Mesenchymal stem cell (in vitro differentiated cells and primary cell): ENCODE data around the gene SEC22A.

Experiments used
- DNase-seq: peaks from one replicate; pipeline ENCODE4 v3.0.0-alpha.2; 2013
- H2AFZ ChIP-seq: one replicate; pipeline ENCODE4 v1.6.1; 2013; ENCODE audit warnings: low read depth, mild to moderate bottlenecking, control low read depth, inconsistent platforms, low read length, moderate library complexity
- H2AK5ac ChIP-seq: 2 replicates; pipeline ENCODE4 v1.6.1; 2013; ENCODE audit warnings: low read length, moderate library complexity, mild to moderate bottlenecking, inconsistent platforms; ENCODE audit not compliant: severe bottlenecking
- H2BK120ac ChIP-seq: one replicate; pipeline ENCODE4 v1.6.1; 2013; ENCODE audit warnings: low read depth, mild to moderate bottlenecking, inconsistent platforms, low read length, moderate library complexity
- H2BK12ac ChIP-seq, 2 experiments: one replicate each; pipeline ENCODE4 v1.6.1; 2013; ENCODE audit warnings: inconsistent platforms in 2 of 2, low read length in 2 of 2, mild to moderate bottlenecking in 2 of 2, moderate library complexity in 2 of 2, control low read depth in 1 of 2
- H2BK15ac ChIP-seq: one replicate; pipeline ENCODE4 v1.6.1; 2013; ENCODE audit warnings: mild to moderate bottlenecking, low read depth, inconsistent platforms; ENCODE audit not compliant: poor library complexity, severe bottlenecking
- H2BK5ac ChIP-seq: 2 replicates; pipeline ENCODE4 v1.6.1; 2013; ENCODE audit warnings: low read depth, mild to moderate bottlenecking, low read length, control low read depth, inconsistent platforms; ENCODE audit not compliant: poor library complexity, severe bottlenecking
- H3K14ac ChIP-seq, 2 experiments: one replicate each; pipeline ENCODE4 v1.6.1; 2013; ENCODE audit warnings: inconsistent platforms in 2 of 2, low read length in 2 of 2, control low read depth in 1 of 2, mild to moderate bottlenecking in 1 of 2, moderate library complexity in 1 of 2
- H3K18ac ChIP-seq, 2 experiments: one replicate each; pipeline ENCODE4 v1.6.1; 2013; ENCODE audit warnings: inconsistent platforms in 2 of 2, low read length in 2 of 2, control low read depth in 1 of 2, low read depth in 1 of 2, mild to moderate bottlenecking in 1 of 2
- H3K23ac ChIP-seq, 2 experiments: one replicate each; pipeline ENCODE4 v1.6.1; 2013; ENCODE audit warnings: inconsistent platforms in 2 of 2, low read length in 2 of 2, mild to moderate bottlenecking in 2 of 2, moderate library complexity in 2 of 2, control low read depth in 1 of 2
- H3K27ac ChIP-seq: 2 replicates; pipeline ENCODE4 v1.5.1; 2013; ENCODE audit warnings: mild to moderate bottlenecking, moderate library complexity, low read length, control low read depth, inconsistent platforms; ENCODE audit not compliant: poor library complexity, severe bottlenecking
- H3K27me3 ChIP-seq, 2 experiments: 2 replicates each; pipeline versions ENCODE4 v1.6.1 to v1.7.0; 2013; ENCODE audit warnings: low read length in 2 of 2, mild to moderate bottlenecking in 2 of 2, moderate library complexity in 2 of 2, control low read depth in 1 of 2, inconsistent platforms in 1 of 2; ENCODE audit not compliant: control insufficient read depth in 1 of 2, insufficient read depth in 1 of 2
- H3K36me3 ChIP-seq, 2 experiments: 2 replicates each; pipeline versions ENCODE4 v1.6.1 to v1.7.0; 2013; ENCODE audit warnings: low read length in 2 of 2, control low read depth in 1 of 2, inconsistent platforms in 1 of 2, low read depth in 1 of 2, mild to moderate bottlenecking in 1 of 2; ENCODE audit not compliant: insufficient read depth in 2 of 2, control insufficient read depth in 1 of 2
- H3K4ac ChIP-seq, 2 experiments: one replicate each; pipeline ENCODE4 v1.6.1; 2013; ENCODE audit warnings: inconsistent platforms in 2 of 2, low read length in 2 of 2, mild to moderate bottlenecking in 2 of 2, moderate library complexity in 2 of 2, control low read depth in 1 of 2, low read depth in 1 of 2
- H3K4me1 ChIP-seq: 2 replicates; pipeline ENCODE4 v1.6.1; 2013; ENCODE audit warnings: low read depth, low read length, control low read depth; ENCODE audit not compliant: control insufficient read depth, insufficient read depth
- H3K4me2 ChIP-seq: 2 replicates; pipeline ENCODE4 v1.6.1; 2013; ENCODE audit warnings: low read length, mild to moderate bottlenecking, inconsistent platforms; ENCODE audit not compliant: poor library complexity, severe bottlenecking
- H3K4me3 ChIP-seq, 2 experiments: 2 replicates each; pipeline versions ENCODE4 v1.5.1 to v1.7.0; 2013; ENCODE audit warnings: low read length in 2 of 2, mild to moderate bottlenecking in 2 of 2, control low read depth in 1 of 2, low read depth in 1 of 2; ENCODE audit not compliant: insufficient read depth in 1 of 2
- H3K79me1 ChIP-seq: replicated peaks from 2 replicates; pipeline ENCODE4 v1.6.1; 2013; ENCODE audit warnings: mild to moderate bottlenecking, control low read depth, low read length, inconsistent platforms; ENCODE audit not compliant: poor library complexity, severe bottlenecking
- H3K9ac ChIP-seq: 2 replicates; pipeline ENCODE4 v1.7.0; 2013; ENCODE audit warnings: mild to moderate bottlenecking, low read length, moderate library complexity
- H3K9me3 ChIP-seq: 2 replicates; pipeline ENCODE4 v1.7.0; 2013; ENCODE audit warnings: mild to moderate bottlenecking, low read length; ENCODE audit not compliant: control insufficient read depth
- H4K8ac ChIP-seq: one replicate; pipeline ENCODE4 v1.6.1; 2013; ENCODE audit warnings: inconsistent platforms, mild to moderate bottlenecking, low read length, moderate library complexity
- H4K91ac ChIP-seq: one replicate; pipeline ENCODE4 v1.6.1; 2013; ENCODE audit warnings: mild to moderate bottlenecking, low read length, inconsistent platforms
- WGBS: methylation state at CpG from one replicate; pipeline ENCODE4 v1.1.7; 2013; ENCODE audit warnings: mixed read lengths; 5-methylcytosine and 5-hydroxymethylcytosine counted together

SEC22A gene

GRCh38 chr3:123180791-123181190 is 21.0 kb upstream of the SEC22A start:
- Histone ChIP-seq H3K9me3 (no peaks in the 10 kb centered on the region), H2BK5ac (no peak overlapping the region)

GRCh38 chr3:123186695-123187094 is 15.0 kb upstream of the SEC22A start:
- H3K4me2 ChIP-seq, result no peak overlapping the region
- H2BK12ac ChIP-seq, result no peak overlapping the region
- no peak overlapping the region for H3K23ac ChIP-seq
- no peak overlapping the region for H4K8ac ChIP-seq
- H3K9me3 ChIP-seq, result no peaks in the 10 kb centered on the region
- peak overlapping the region; percentile 24 for H3K9ac ChIP-seq
- H2AK5ac ChIP-seq, result no peak overlapping the region
- no peak overlapping the region for H3K4ac ChIP-seq
- no peak overlapping the region for H2BK15ac ChIP-seq
- H3K79me1 ChIP-seq, result no peaks in the 10 kb centered on the region
- DNase-seq, result no peak
- H4K91ac ChIP-seq, result no peak overlapping the region
- H3K36me3 ChIP-seq, result peaks cover 0 to 4% of the 10 kb centered on the region in 2 experiments
- no peak overlapping the region for H3K27ac ChIP-seq
- H3K4me1 ChIP-seq, result no peaks in the 10 kb centered on the region
- no peak overlapping the region for H3K14ac ChIP-seq
- WGBS, result 97% methylated on average over 2 of the region's 2 CpGs
- H3K18ac ChIP-seq, result no peak overlapping the region
- H2BK5ac ChIP-seq, result no peak overlapping the region
- H3K4me3 ChIP-seq, result no peak overlapping the region
- H2BK120ac ChIP-seq, result no peak overlapping the region
- H2AFZ ChIP-seq, result no peak overlapping the region
- H3K27me3 ChIP-seq, result no peaks in the 10 kb centered on the region

More at GRCh38 chr3:123180791-123181190, 21.0 kb upstream of the SEC22A start:
- Histone ChIP-seq H3K4me1 (no peaks in the 10 kb centered on the region), H2BK12ac (no peak overlapping the region), H4K91ac (no peak overlapping the region), H2AK5ac (no peak overlapping the region), H2BK15ac (no peak overlapping the region), H4K8ac (no peak overlapping the region), H3K4me3 (no peak overlapping the region), H3K27me3 (no peaks in the 10 kb centered on the region), H3K4ac (no peak overlapping the region), H2AFZ (no peak overlapping the region), H3K79me1 (no peaks in the 10 kb centered on the region), H2BK120ac (no peak overlapping the region), H3K36me3 (no peaks in the 10 kb centered on the region), H3K4me2 (no peak overlapping the region), H3K9ac (no peak overlapping the region), H3K14ac (no peak overlapping the region), H3K27ac (no peak overlapping the region), H3K18ac (no peak overlapping the region), H3K23ac (no peak overlapping the region)
- DNase-seq, result no peak
- WGBS, result 96% methylated on average over 3 of the region's 5 CpGs

GRCh38 chr3:123188058-123188457 is 13.7 kb upstream of the SEC22A start:
- Histone ChIP-seq H3K14ac (no peak overlapping the region), H3K9ac (no peak overlapping the region), H4K8ac (no peak overlapping the region), H3K4ac (no peak overlapping the region), H3K4me2 (no peak overlapping the region), H2AK5ac (no peak overlapping the region), H3K18ac (no peak overlapping the region), H3K36me3 (peaks cover 0 to 4% of the 10 kb centered on the region in 2 experiments), H3K9me3 (no peaks in the 10 kb centered on the region), H2AFZ (no peak overlapping the region), H2BK5ac (no peak overlapping the region), H2BK120ac (no peak overlapping the region), H4K91ac (no peak overlapping the region), H2BK12ac (no peak overlapping the region), H3K79me1 (no peaks in the 10 kb centered on the region), H3K4me1 (no peaks in the 10 kb centered on the region), H3K27me3 (no peaks in the 10 kb centered on the region), H3K4me3 (no peak overlapping the region), H2BK15ac (no peak overlapping the region), H3K27ac (no peak overlapping the region), H3K23ac (no peak overlapping the region)
- 98% methylated on average over 4 of the region's 6 CpGs for WGBS
- DNase-seq, result no peak

- 93% methylated on average over 3 of the region's 5 CpGs for WGBS
- Histone ChIP-seq H2BK5ac (no peak overlapping the region), H2AK5ac (no peak overlapping the region)
Measured at GRCh38 chr3:123193448-123194101, 8.2 kb upstream of the SEC22A start.

More at GRCh38 chr3:123193448-123194101, 8.2 kb upstream of the SEC22A start:
- Histone ChIP-seq H4K8ac (no peak overlapping the region), H3K4ac (no peak overlapping the region), H3K27ac (no peak overlapping the region), H3K4me2 (no peak overlapping the region), H3K36me3 (no peaks in the 10 kb centered on the region), H2BK15ac (no peak overlapping the region), H2BK120ac (no peak overlapping the region), H3K79me1 (no peaks in the 10 kb centered on the region), H2BK12ac (no peak overlapping the region), H3K23ac (no peak overlapping the region), H3K14ac (no peak overlapping the region), H3K27me3 (no peaks in the 10 kb centered on the region), H3K4me3 (no peak overlapping the region), H4K91ac (no peak overlapping the region), H3K18ac (no peak overlapping the region), H3K4me1 (no peaks in the 10 kb centered on the region), H2AFZ (no peak overlapping the region), H3K9ac (no peak overlapping the region), H3K9me3 (peaks cover 6% of the 10 kb centered on the region)
- no peak for DNase-seq
